PC-3 (cell line): ENCODE measurements around the gene TENT4B.

Experiments used
- EZH2 ChIP-seq: fragments of 300-600 bp; sonication (generic); IDR thresholded peaks from one replicate; pipeline ENCODE4 v1.6.1; 2017; ENCODE audit warnings: antibody characterized with exemption, mild to moderate bottlenecking, low read length; ENCODE audit not compliant: unreplicated experiment
- EZH2phosphoT487 ChIP-seq: fragments of 300-600 bp; sonication (generic); IDR thresholded peaks from 2 replicates; pipeline ENCODE4 v1.6.1; 2018; ENCODE audit warnings: mild to moderate bottlenecking, antibody characterized with exemption, low read length, borderline replicate concordance
- TF ChIP-seq, protein P1 (sequence below): fragments of 300-600 bp; sonication (generic); conservative IDR thresholded peaks from 2 replicates; pipeline ENCODE4 v1.5.1; 2017; ENCODE audit warnings: antibody characterized with exemption, low read depth, mild to moderate bottlenecking, low read length

DNA sequence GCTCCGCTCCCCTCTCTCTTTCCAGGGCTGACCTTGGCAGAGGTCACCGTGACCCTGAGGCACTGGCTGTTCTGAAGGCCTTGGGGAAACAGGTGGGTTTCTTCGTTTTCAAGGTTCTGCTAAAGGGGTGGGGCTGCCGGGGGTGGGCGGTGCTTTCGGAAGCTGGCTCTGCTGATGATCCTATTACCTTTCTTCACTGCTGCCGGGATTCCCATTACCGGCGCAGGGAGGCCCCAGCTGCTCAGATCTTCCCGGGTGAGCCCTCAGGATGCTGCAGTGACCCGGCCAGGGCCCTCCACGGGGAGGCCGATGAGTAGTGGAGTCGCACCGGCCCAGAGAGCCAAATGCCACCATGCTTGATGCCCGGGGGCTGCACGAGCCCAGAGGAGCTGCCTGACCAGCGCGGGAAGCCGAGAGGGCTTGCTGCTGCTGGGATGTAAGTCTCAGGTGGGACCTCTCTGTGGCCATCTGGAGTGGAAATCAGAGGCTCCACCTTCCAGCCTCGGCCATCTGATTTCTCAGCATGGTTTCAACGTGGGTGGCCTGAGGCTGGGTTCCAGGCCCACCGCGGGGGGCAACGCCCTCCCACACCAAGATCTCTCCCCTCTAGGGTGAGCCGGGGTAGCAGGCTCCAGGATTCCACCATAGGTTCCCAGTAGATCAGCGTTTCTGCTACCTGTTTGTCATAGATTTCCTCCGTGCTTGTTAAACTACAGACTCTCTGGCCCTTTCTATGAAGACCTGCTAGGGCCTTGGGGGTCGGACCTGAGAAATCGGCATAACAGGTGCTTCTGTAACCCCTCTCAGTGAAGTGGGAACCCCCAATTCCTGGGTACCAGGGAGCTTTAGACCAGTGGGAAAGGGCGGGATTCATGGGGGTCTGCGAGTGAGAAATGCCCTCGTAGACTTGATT is 91.7 kb downstream of the TENT4B start:
- TF ChIP-seq, protein P1, sequence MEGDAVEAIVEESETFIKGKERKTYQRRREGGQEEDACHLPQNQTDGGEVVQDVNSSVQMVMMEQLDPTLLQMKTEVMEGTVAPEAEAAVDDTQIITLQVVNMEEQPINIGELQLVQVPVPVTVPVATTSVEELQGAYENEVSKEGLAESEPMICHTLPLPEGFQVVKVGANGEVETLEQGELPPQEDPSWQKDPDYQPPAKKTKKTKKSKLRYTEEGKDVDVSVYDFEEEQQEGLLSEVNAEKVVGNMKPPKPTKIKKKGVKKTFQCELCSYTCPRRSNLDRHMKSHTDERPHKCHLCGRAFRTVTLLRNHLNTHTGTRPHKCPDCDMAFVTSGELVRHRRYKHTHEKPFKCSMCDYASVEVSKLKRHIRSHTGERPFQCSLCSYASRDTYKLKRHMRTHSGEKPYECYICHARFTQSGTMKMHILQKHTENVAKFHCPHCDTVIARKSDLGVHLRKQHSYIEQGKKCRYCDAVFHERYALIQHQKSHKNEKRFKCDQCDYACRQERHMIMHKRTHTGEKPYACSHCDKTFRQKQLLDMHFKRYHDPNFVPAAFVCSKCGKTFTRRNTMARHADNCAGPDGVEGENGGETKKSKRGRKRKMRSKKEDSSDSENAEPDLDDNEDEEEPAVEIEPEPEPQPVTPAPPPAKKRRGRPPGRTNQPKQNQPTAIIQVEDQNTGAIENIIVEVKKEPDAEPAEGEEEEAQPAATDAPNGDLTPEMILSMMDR, result no peak
- no peak for TF ChIP-seq EZH2phosphoT487
- no peak for TF ChIP-seq EZH2
